Activated naive CD8-positive, alpha-beta T cell treated with anti-CD3 and anti-CD28 coated beads, Interleukin-2, amount 50 U/mL, for 24 hours (primary cell): ENCODE results near the gene NCOA3.
A peak's percentile ranks its signal among the peaks of the same experiment; 100 is the strongest.
"Not testable (repeated sequence)": the region's sequence is repeated elsewhere in the genome, so short reads cannot be mapped to it uniquely, and the experiment has no call there.

Source experiments
- ATAC-seq: fragments of 150-1000 bp; cut with Tn5 transposase; one replicate; pipeline ENCODE4 v1.10.0; 2021
- DNase-seq: peaks from one replicate; pipeline ENCODE4 v3.0.0; 2021
- H3K27ac Mint-ChIP-seq: one replicate; pipeline ENCODE4 v1.8.0; 2021; ENCODE audit warnings: mild to moderate bottlenecking, mixed read lengths
- H3K27me3 Mint-ChIP-seq: one replicate; pipeline ENCODE4 v1.8.0; 2021; ENCODE audit warnings: mixed read lengths
- H3K36me3 Mint-ChIP-seq: one replicate; pipeline ENCODE4 v1.8.0; 2021; ENCODE audit warnings: low read depth, mixed read lengths
- H3K4me1 Mint-ChIP-seq: one replicate; pipeline ENCODE4 v1.8.0; 2021; ENCODE audit warnings: mixed read lengths
- H3K4me3 Mint-ChIP-seq: one replicate; pipeline ENCODE4 v1.8.0; 2021; ENCODE audit warnings: mild to moderate bottlenecking, moderate library complexity, mixed read lengths
- H3K9me3 Mint-ChIP-seq: one replicate; pipeline ENCODE4 v1.8.0; 2021; ENCODE audit warnings: mixed read lengths

NCOA3 gene

GRCh38 chr20:47501482-47502270, at the start of gene NCOA3:
Gene NCOA3, plus strand, starts transcription at chr20:47501887. Its CDS starts 120,361 bp downstream, at chr20:47622248.
- peaks cover 71% of the 10 kb centered on the region for H3K4me1 Mint-ChIP-seq
- ATAC-seq, result peak; percentile 90
- H3K27me3 Mint-ChIP-seq, result no peaks in the 10 kb centered on the region

GRCh38 chr20:47452736-47453161, 48.9 kb upstream of the NCOA3 start:
- Mint-ChIP-seq H3K27ac (peak overlapping the region; percentile 55), H3K9me3 (no peaks in the 10 kb centered on the region), H3K4me3 (no peak overlapping the region)

More at GRCh38 chr20:47501482-47502270, at the start of gene NCOA3:
- peak; percentile 96 for DNase-seq
- Mint-ChIP-seq H3K27ac (peak within 1 kb of the TSS; percentile 92), H3K9me3 (no peaks in the 10 kb centered on the region), H3K4me3 (peak within 1 kb of the TSS; percentile 90), H3K36me3 (peaks cover 20% of the 10 kb centered on the region)

GRCh38 chr20:47453167-47453782, 48.4 kb upstream of the NCOA3 start:
- Mint-ChIP-seq H3K36me3 (no peaks in the 10 kb centered on the region), H3K27me3 (no peaks in the 10 kb centered on the region), H3K9me3 (no peaks in the 10 kb centered on the region), H3K4me3 (peak overlapping the region; percentile 3), H3K27ac (peak overlapping the region; percentile 74), H3K4me1 (peaks cover 53% of the 10 kb centered on the region)
- DNase-seq (peak; percentile 50), ATAC-seq (peak; percentile 91)

More at GRCh38 chr20:47452736-47453161, 48.9 kb upstream of the NCOA3 start:
- Mint-ChIP-seq H3K36me3 (no peaks in the 10 kb centered on the region), H3K4me1 (peaks cover 48% of the 10 kb centered on the region), H3K27me3 (no peaks in the 10 kb centered on the region)
- DNase-seq (no peak), ATAC-seq (no peak)

GRCh38 chr20:47454298-47455132, 47.2 kb upstream of the NCOA3 start:
- no peak for ATAC-seq
- Mint-ChIP-seq H3K36me3 (no peaks in the 10 kb centered on the region), H3K9me3 (no peaks in the 10 kb centered on the region), H3K4me3 (no peak overlapping the region), H3K27ac (peak overlapping the region; percentile 28), H3K27me3 (no peaks in the 10 kb centered on the region), H3K4me1 (peaks cover 56% of the 10 kb centered on the region)
- DNase-seq, result no peak

DNA sequence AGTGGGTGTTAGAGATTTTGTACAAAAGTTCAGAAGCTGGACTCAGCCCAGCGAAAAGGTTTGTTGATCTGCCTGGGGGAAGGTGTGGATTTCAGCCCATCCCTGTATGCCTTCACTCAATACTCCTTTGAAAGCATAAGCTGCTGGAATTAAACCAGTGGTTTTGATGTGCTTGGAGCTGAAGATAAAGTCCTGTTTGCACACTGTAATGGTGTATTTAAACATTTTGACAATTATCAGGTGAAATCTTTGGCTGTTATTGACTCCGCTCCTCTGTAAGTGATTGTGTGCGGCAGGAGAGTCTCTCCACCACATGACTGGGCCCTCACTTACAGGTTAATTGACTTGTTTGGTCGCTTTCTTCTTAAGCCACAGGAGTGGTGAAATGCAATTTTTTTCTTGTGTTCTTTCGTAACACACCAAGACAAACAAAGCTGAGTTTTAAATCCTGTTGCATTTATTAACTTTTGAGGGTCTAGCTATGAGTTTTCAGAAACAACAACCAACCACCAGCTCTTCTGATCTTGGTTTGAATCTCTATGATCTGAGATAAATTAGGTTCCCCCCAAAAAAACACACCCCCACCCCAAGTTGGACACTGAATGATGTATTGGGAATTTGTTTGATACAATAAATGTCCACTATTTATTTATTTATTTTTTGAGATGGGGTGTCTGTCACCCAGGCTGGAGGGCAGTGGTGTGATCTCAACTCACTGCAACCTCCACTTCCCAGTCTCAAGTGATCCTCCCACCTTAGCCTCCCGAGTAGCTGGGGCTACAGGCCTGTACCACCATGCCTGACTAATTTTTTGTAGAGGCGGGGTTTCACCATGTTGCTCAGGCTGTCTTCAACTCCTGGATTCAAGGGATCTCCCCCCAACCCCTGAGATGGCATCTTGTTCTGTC, 46.3 kb upstream of the NCOA3 start:
- no peak overlapping the region for H3K4me3 Mint-ChIP-seq
- no peaks in the 10 kb centered on the region for H3K27me3 Mint-ChIP-seq
- H3K9me3 Mint-ChIP-seq, result no peaks in the 10 kb centered on the region
- DNase-seq (no peak), ATAC-seq (no peak)
- H3K4me1 Mint-ChIP-seq, result peaks cover 56% of the 10 kb centered on the region
- no peaks in the 10 kb centered on the region for H3K36me3 Mint-ChIP-seq
- H3K27ac Mint-ChIP-seq, result no peak overlapping the region

DNA sequence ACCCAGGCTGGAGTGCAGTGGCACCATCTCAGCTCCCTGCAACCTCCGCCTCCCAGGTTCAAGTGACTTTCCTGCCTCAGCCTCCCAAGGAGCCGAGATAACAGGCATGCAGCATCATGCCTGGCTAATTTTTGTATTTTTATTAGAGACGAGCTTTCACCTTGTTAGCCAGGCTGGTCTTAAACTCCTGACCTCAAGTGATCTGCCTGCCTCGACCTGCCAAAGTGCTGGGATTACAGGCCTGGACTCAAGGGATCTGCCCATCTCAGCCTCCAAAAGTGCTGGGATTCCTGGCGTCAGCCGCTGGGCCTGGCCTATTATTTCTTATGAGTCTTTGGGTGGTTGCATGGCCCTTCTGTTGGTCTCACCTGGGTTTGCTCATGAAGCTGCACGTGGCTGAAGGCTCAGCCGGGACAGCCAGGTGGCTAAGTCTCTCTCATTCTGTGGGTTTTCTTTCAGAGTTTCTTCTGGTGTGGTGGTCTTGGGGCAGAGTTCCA, 45.6 kb upstream of the NCOA3 start:
- Mint-ChIP-seq H3K9me3 (no peaks in the 10 kb centered on the region), H3K27me3 (no peaks in the 10 kb centered on the region), H3K4me1 (peaks cover 51% of the 10 kb centered on the region), H3K27ac (no peak overlapping the region), H3K4me3 (no peak overlapping the region), H3K36me3 (no peaks in the 10 kb centered on the region)
- ATAC-seq (no peak), DNase-seq (no peak)

- no peaks in the 10 kb centered on the region for H3K9me3 Mint-ChIP-seq
- peak overlapping the region; percentile 8 for H3K4me3 Mint-ChIP-seq
- peak; percentile 84 for ATAC-seq
These were observed 44.5 kb upstream of the NCOA3 start for GRCh38 chr20:47456952-47457724.

GRCh38 chr20:47458280-47459050, 43.2 kb upstream of the NCOA3 start:
- not testable (repeated sequence) for DNase-seq, H3K9me3 Mint-ChIP-seq, ATAC-seq, H3K27me3 Mint-ChIP-seq, H3K27ac Mint-ChIP-seq, H3K36me3 Mint-ChIP-seq, H3K4me3 Mint-ChIP-seq
- H3K4me1 Mint-ChIP-seq, result peaks cover 40% of the 10 kb centered on the region

More at GRCh38 chr20:47456952-47457724, 44.5 kb upstream of the NCOA3 start:
- Mint-ChIP-seq H3K4me1 (peaks cover 51% of the 10 kb centered on the region), H3K27me3 (no peaks in the 10 kb centered on the region), H3K36me3 (no peaks in the 10 kb centered on the region), H3K27ac (peak overlapping the region; percentile 77)
- no peak for DNase-seq

- H3K27ac Mint-ChIP-seq, result no peak overlapping the region
- ATAC-seq, result no peak
- H3K9me3 Mint-ChIP-seq, result no peaks in the 10 kb centered on the region
- no peak overlapping the region for H3K4me3 Mint-ChIP-seq
- H3K4me1 Mint-ChIP-seq, result peaks cover 31% of the 10 kb centered on the region
- H3K27me3 Mint-ChIP-seq, result no peaks in the 10 kb centered on the region
- no peak for DNase-seq
- H3K36me3 Mint-ChIP-seq, result no peaks in the 10 kb centered on the region
These were observed 42.2 kb upstream of the NCOA3 start for GRCh38 chr20:47459344-47460073.

DNA sequence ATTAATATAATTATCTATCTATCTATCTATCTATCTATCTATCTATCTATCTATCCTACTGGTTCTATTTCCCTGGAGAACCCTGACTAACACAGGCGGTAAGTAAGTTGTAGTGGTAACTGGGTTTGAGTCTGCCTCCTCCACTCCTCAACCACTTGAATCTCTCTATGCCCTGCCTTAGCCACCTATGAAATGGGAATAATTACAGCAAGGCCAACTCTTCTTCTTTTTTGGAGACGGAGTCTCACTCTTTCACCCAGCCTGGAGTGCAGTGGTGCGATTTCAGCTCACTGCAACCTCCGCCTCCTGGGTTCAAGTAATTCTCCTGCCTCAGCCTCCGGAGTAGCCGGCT, 41.0 kb upstream of the NCOA3 start:
- ATAC-seq, H3K36me3 Mint-ChIP-seq, H3K27ac Mint-ChIP-seq, H3K27me3 Mint-ChIP-seq, DNase-seq, H3K9me3 Mint-ChIP-seq, H3K4me3 Mint-ChIP-seq: not testable (repeated sequence)
- H3K4me1 Mint-ChIP-seq, result peaks cover 21% of the 10 kb centered on the region

DNA sequence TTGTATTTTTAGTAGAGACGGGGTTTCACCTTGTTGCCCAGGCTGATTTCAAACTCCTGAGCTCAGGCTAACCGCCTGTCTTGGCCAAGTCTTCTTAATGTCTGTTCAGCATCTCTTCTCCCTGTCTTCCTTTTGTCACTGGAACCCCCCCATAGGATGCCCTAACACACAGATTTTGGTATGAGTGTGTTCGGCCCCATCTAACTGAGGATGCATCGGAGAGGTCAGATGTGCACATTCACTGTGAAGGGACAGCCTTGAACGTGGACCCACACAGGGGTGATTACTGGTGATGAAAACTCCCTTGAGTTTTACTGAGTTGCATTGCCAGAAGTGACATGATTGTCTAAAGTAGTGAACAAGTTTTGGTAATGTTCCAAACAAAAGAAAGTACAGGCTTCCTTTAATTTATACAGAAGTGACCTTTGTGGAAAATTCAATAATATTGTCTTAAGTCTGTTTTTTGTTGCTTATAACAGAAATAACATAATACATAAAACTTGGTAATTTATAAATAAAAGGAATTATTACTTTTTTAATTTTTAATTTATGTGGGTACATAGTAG, 40.5 kb upstream of the NCOA3 start:
- ATAC-seq (no peak), DNase-seq (no peak)
- Mint-ChIP-seq H3K27ac (no peak overlapping the region), H3K27me3 (no peaks in the 10 kb centered on the region), H3K9me3 (no peaks in the 10 kb centered on the region), H3K4me1 (peaks cover 20% of the 10 kb centered on the region), H3K36me3 (no peaks in the 10 kb centered on the region), H3K4me3 (no peak overlapping the region)

DNA sequence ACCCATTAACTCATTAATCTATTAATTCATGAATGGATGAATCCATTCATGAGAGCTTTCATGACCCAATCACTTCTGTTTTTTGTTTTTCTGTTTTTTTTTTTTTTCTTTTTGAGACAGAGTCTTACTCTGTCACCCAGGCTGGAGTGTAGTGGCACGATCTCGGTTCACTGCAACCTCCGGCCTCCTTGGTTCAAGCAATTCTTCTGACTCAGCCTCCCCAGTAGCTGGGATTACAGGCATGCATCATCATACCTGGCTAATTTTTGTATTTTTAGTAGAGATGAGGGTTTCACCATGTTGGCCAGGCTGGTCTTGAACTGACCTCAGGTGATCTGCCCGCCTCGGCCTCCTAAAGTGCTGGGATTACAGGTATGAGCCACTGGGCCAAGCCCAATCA, 39.8 kb upstream of the NCOA3 start:
- H3K4me3 Mint-ChIP-seq, DNase-seq, H3K9me3 Mint-ChIP-seq, ATAC-seq, H3K27me3 Mint-ChIP-seq, H3K36me3 Mint-ChIP-seq, H3K27ac Mint-ChIP-seq: not testable (repeated sequence)
- H3K4me1 Mint-ChIP-seq, result peaks cover 17% of the 10 kb centered on the region
